Sigmoid colon (tissue), 3 donors: Measurements from ENCODE around the gene ITPA.

Experiments
- POLR2A ChIP-seq, 2 donors: fragments of 450-650 bp; IDR thresholded peaks; one replicate each; pipeline ENCODE4 v1.6.1; 2016; ENCODE audit warnings: antibody characterized with exemption in 2 of 2, mild to moderate bottlenecking in 2 of 2, moderate library complexity in 2 of 2
- TF ChIP-seq, protein P1 (sequence below), 4 experiments: fragments of 450-650 bp in 3 of 4; fragments of 200-600 bp in 1 of 4; IDR thresholded peaks; one replicate each; pipeline ENCODE4 v1.5.1; 2016 to 2019; ENCODE audit warnings: antibody characterized with exemption in 4 of 4, mild to moderate bottlenecking in 3 of 4, moderate library complexity in 2 of 4

DNA sequence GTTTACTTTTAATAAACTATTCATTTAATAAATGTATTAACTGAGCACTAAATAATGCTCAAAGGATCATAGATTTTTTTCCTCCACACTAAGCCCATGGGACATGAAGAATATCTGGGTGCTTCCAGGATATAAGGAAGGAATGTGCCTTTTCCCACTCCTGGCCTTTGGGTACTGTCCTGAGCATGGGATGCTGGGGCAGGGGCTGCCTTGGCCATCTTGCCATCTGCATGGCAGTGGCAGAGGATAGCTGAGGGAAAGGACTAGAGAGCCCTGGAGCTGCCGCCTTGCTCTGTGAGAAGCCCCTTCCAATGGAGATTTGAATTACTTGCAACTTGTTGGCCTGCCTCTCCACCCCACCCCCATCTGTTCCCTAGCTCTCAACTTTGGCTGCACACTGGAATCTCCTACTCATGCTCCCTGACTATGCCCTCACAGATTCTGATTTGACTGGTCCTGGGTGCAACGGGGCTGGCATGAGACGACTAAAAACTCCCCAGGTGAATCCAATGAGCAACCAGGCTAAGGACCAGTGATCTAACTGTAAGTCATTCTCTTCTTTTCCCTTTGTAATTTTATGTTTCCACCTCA lies 20.4 kb upstream of the ITPA start:
- TF ChIP-seq, protein P1, sequence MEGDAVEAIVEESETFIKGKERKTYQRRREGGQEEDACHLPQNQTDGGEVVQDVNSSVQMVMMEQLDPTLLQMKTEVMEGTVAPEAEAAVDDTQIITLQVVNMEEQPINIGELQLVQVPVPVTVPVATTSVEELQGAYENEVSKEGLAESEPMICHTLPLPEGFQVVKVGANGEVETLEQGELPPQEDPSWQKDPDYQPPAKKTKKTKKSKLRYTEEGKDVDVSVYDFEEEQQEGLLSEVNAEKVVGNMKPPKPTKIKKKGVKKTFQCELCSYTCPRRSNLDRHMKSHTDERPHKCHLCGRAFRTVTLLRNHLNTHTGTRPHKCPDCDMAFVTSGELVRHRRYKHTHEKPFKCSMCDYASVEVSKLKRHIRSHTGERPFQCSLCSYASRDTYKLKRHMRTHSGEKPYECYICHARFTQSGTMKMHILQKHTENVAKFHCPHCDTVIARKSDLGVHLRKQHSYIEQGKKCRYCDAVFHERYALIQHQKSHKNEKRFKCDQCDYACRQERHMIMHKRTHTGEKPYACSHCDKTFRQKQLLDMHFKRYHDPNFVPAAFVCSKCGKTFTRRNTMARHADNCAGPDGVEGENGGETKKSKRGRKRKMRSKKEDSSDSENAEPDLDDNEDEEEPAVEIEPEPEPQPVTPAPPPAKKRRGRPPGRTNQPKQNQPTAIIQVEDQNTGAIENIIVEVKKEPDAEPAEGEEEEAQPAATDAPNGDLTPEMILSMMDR (IDR thresholded peaks at IDR 0.05): no peak
- no peak for TF ChIP-seq POLR2A (IDR thresholded peaks at IDR 0.05)
